D721Med (cell line): ENCODE data around the gene TRAPPC5.

ENCODE experiments used
- DNase-seq: peaks from one replicate; pipeline ENCODE4 v3.0.0; 2011; ENCODE audit warnings: low spot score; ENCODE audit not compliant: insufficient read length
- FAIRE-seq: peaks from 2 replicates; lab custom pipeline; 2011; peaks lifted over from hg19 to GRCh38; lab: Jason Lieb, UNC
- TF ChIP-seq, protein P1 (sequence below): IDR thresholded peaks from 2 replicates; pipeline ENCODE4 v1.5.1; 2012; ENCODE audit warnings: mild to moderate bottlenecking, control low read depth; ENCODE audit not compliant: insufficient read depth; ENCODE audit errors: missing control alignments

The TRAPPC5 gene

DNA sequence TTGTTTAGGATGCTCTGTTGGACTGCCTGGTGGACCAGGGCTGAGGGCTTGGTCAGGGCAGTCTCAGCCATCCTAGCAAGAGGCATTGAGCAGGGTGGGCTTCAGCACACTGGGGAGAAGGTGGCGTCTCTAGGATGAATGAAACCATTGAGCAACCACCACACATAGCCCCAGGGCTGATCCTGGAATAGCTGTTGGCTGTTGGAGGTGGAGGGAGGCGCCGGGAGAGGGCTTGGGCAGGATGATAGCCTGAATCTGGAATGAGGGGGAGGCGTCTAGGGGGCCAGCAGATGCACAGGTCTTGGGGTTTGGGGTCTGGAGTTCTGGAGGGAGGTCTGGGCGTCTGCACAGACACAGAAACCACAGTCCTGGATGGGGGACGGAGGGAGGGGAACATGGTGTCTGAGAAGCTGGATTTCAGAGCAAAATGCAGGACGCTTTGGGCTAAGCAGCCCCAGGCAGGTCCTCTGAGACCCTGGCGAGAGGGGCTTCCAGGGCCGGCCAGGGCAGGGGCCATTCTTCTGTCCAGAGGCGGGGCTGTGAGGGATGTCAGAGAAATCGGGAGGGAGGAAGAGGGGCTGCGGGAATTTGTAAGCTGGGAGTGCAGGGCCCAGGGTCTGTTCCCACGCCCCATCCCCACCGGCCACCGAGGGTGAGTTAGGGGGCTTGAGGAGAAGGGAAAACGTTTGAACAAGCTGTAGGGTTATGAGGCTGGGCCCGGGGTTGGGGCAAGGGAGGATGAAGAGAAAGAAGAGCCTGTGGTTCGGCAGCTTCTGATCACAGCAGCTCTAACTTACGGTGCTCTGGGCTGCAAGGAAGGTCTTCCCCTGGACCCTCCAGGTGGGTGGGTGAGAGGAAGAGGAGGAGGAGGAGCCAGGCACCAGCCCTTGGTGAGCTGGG lies 5.2 kb downstream of the TRAPPC5 start:
- no peak for DNase-seq
- TF ChIP-seq, protein P1, sequence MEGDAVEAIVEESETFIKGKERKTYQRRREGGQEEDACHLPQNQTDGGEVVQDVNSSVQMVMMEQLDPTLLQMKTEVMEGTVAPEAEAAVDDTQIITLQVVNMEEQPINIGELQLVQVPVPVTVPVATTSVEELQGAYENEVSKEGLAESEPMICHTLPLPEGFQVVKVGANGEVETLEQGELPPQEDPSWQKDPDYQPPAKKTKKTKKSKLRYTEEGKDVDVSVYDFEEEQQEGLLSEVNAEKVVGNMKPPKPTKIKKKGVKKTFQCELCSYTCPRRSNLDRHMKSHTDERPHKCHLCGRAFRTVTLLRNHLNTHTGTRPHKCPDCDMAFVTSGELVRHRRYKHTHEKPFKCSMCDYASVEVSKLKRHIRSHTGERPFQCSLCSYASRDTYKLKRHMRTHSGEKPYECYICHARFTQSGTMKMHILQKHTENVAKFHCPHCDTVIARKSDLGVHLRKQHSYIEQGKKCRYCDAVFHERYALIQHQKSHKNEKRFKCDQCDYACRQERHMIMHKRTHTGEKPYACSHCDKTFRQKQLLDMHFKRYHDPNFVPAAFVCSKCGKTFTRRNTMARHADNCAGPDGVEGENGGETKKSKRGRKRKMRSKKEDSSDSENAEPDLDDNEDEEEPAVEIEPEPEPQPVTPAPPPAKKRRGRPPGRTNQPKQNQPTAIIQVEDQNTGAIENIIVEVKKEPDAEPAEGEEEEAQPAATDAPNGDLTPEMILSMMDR: no peak
- no peak for FAIRE-seq

GRCh38 chr19:7687177-7687576 lies 6.5 kb downstream of the TRAPPC5 start:
- TF ChIP-seq, protein P1: no peak
- DNase-seq: no peak
- FAIRE-seq: no peak

- DNase-seq (no peak), FAIRE-seq (no peak)
- TF ChIP-seq, protein P1: no peak
Observed at GRCh38 chr19:7689165-7689564, 8.5 kb downstream of the TRAPPC5 start.

GRCh38 chr19:7690779-7691258 lies 10.2 kb downstream of the TRAPPC5 start:
- no peak for DNase-seq
- TF ChIP-seq, protein P1: no peak
- FAIRE-seq: no peak

DNA sequence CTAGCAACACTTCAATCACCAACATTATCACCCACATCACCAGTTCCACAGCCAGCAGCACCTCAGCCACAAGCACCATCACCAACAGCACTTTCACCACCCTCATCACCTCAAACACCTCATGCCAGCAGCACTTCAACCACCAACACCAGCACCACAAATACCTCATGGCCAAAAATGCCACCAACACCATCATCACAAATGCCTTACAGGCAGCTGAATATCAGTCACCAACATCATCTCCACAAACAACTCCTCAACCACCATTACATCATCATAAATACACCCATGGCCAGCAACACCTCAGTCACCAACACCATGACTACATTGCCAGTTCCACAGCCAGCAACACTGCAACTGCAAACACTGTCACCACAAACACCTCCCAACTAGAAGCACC lies 10.9 kb downstream of the TRAPPC5 start:
- FAIRE-seq (no peak), DNase-seq (no peak)
- TF ChIP-seq, protein P1: no peak

DNA sequence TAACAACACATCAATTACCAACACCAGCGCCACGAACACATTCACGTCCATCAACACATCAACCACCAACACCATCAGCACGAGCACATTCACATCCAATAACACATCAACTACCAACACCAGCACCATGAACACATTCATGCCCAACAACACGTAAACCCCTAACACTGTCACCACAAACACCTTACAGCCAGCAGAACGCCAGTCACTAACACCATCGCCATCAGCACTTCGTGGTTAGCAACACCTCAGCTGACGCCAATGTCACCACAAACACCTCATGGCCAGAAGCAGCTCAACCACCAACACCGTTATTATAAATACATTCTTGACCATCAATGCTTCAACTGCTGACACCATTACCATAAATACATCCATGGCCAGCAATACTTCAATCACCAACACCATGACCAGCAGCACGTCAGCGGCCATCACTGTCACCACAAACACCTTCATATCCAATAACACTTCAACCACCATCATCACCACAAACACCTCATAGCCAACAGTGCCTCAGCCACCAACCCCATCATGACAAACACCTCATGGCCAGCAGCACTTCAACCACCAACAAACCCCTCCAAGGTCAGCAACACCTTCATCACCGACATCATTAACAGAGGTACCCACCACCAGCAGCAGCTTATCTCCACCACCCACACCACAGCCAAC lies 11.9 kb downstream of the TRAPPC5 start:
- TF ChIP-seq, protein P1: no peak

More for the DNA sequence above, 11.9 kb downstream of the TRAPPC5 start:
- FAIRE-seq (no peak), DNase-seq (no peak)
